ENCODE measurements around the gene CYP39A1.

The CYP39A1 gene

GRCh38 chr6:46556053-46556452 is 96.6 kb downstream of the CYP39A1 start:
- Histone ChIP-seq H3K36me3 (ENCODE audit: insufficient read depth, low read length) (no peaks in the 10 kb centered on the region), H3K4me3 (ENCODE audit: low read depth, low read length, poor library complexity, severe bottlenecking) (no peak overlapping the region), H3K4me1 (ENCODE audit: insufficient read depth, low read length, severe bottlenecking) (peaks cover 28% of the 10 kb centered on the region), H3K79me2 (ENCODE audit: insufficient read depth, low read length) (no peaks in the 10 kb centered on the region), H3K4me2 (ENCODE audit: low read length) (peak overlapping the region; percentile 33; the same call in 1 of the 2 replicates), H3K9me3 (ENCODE audit: low read length) (no peaks in the 10 kb centered on the region), H3K9ac (ENCODE audit: low read length) (no peak overlapping the region), H3K9me2 (ENCODE audit: low read depth, low read length) (no peaks in the 10 kb centered on the region), H4K20me1 (ENCODE audit: insufficient read depth, low read length) (no peaks in the 10 kb centered on the region), H3F3A (ENCODE audit: insufficient read depth, low read length) (no peaks in the 10 kb centered on the region; the same call in 1 of the 2 replicates), H2AFZ (ENCODE audit: low read length) (no peak overlapping the region), H3K27me3 (ENCODE audit: insufficient read depth, low read length) (no peaks in the 10 kb centered on the region), H3K27ac (ENCODE audit: low read depth, low read length, poor library complexity, severe bottlenecking) (peak overlapping the region; percentile 79)
- TF ChIP-seq CTCF (IDR thresholded peaks at IDR 0.05; ENCODE audit: low read length), result no peak
- no peak for TF ChIP-seq EZH2 (IDR thresholded peaks at IDR 0.05; ENCODE audit: borderline replicate concordance, low read length)

GRCh38 chr6:46555129-46555528 is 97.5 kb downstream of the CYP39A1 start:
- Histone ChIP-seq H3K9me2 (ENCODE audit: low read depth, low read length) (no peaks in the 10 kb centered on the region), H3F3A (ENCODE audit: insufficient read depth, low read length) (no peaks in the 10 kb centered on the region; the same call in 1 of the 2 replicates), H3K4me3 (ENCODE audit: low read depth, low read length, poor library complexity, severe bottlenecking) (no peak overlapping the region), H3K9me3 (ENCODE audit: low read length) (no peaks in the 10 kb centered on the region), H3K36me3 (ENCODE audit: insufficient read depth, low read length) (no peaks in the 10 kb centered on the region), H3K9ac (ENCODE audit: low read length) (no peak overlapping the region), H2AFZ (ENCODE audit: low read length) (no peak overlapping the region), H3K27ac (ENCODE audit: low read depth, low read length, poor library complexity, severe bottlenecking) (no peak overlapping the region), H4K20me1 (ENCODE audit: insufficient read depth, low read length) (no peaks in the 10 kb centered on the region), H3K4me1 (ENCODE audit: insufficient read depth, low read length, severe bottlenecking) (peaks cover 28% of the 10 kb centered on the region), H3K4me2 (ENCODE audit: low read length) (no peak overlapping the region), H3K79me2 (ENCODE audit: insufficient read depth, low read length) (no peaks in the 10 kb centered on the region), H3K27me3 (ENCODE audit: insufficient read depth, low read length) (no peaks in the 10 kb centered on the region)
- TF ChIP-seq CTCF (IDR thresholded peaks at IDR 0.05; ENCODE audit: low read length) (no peak), EZH2 (IDR thresholded peaks at IDR 0.05; ENCODE audit: borderline replicate concordance, low read length) (no peak)

GRCh38 chr6:46549155-46549554 is 103.5 kb downstream of the CYP39A1 start:
- H3K27ac ChIP-seq (ENCODE audit: low read depth, low read length, poor library complexity, severe bottlenecking), result no peak overlapping the region
- no peaks in the 10 kb centered on the region for H3K36me3 ChIP-seq (ENCODE audit: insufficient read depth, low read length)
- no peaks in the 10 kb centered on the region for H3K79me2 ChIP-seq (ENCODE audit: insufficient read depth, low read length)
- no peaks in the 10 kb centered on the region for H3F3A ChIP-seq (ENCODE audit: insufficient read depth, low read length)
- H3K4me2 ChIP-seq (ENCODE audit: low read length), result no peak overlapping the region
- no peaks in the 10 kb centered on the region for H4K20me1 ChIP-seq (ENCODE audit: insufficient read depth, low read length)
- H3K9me2 ChIP-seq (ENCODE audit: low read depth, low read length), result no peaks in the 10 kb centered on the region
- no peak for TF ChIP-seq EZH2 (IDR thresholded peaks at IDR 0.05; ENCODE audit: borderline replicate concordance, low read length)
- peaks cover 1% of the 10 kb centered on the region; the same call in 1 of the 2 replicates for H3K9me3 ChIP-seq (ENCODE audit: low read length)
- H3K27me3 ChIP-seq (ENCODE audit: insufficient read depth, low read length), result no peaks in the 10 kb centered on the region
- no peak overlapping the region for H2AFZ ChIP-seq (ENCODE audit: low read length)
- no peak overlapping the region for H3K9ac ChIP-seq (ENCODE audit: low read length)
- no peaks in the 10 kb centered on the region for H3K4me1 ChIP-seq (ENCODE audit: insufficient read depth, low read length, severe bottlenecking)
- H3K4me3 ChIP-seq (ENCODE audit: low read depth, low read length, poor library complexity, severe bottlenecking), result no peak overlapping the region

GRCh38 chr6:46541556-46541955 is 111.1 kb downstream of the CYP39A1 start:
- no peaks in the 10 kb centered on the region for H3K4me1 ChIP-seq (ENCODE audit: insufficient read depth, low read length, severe bottlenecking)
- H3K9ac ChIP-seq (ENCODE audit: low read length), result no peak overlapping the region
- no peaks in the 10 kb centered on the region for H3K79me2 ChIP-seq (ENCODE audit: insufficient read depth, low read length)
- H2AFZ ChIP-seq (ENCODE audit: low read length), result no peak overlapping the region
- no peaks in the 10 kb centered on the region for H3K27me3 ChIP-seq (ENCODE audit: insufficient read depth, low read length)
- peaks cover 2% of the 10 kb centered on the region; the same call in 1 of the 2 replicates for H3K9me3 ChIP-seq (ENCODE audit: low read length)
- H3K9me2 ChIP-seq (ENCODE audit: low read depth, low read length), result no peaks in the 10 kb centered on the region
- no peaks in the 10 kb centered on the region for H4K20me1 ChIP-seq (ENCODE audit: insufficient read depth, low read length)
- no peak overlapping the region for H3K27ac ChIP-seq (ENCODE audit: low read depth, low read length, poor library complexity, severe bottlenecking)
- H3F3A ChIP-seq (ENCODE audit: insufficient read depth, low read length), result no peaks in the 10 kb centered on the region
- H3K36me3 ChIP-seq (ENCODE audit: insufficient read depth, low read length), result no peaks in the 10 kb centered on the region
- no peak overlapping the region for H3K4me2 ChIP-seq (ENCODE audit: low read length)
- H3K4me3 ChIP-seq (ENCODE audit: low read depth, low read length, poor library complexity, severe bottlenecking), result no peak overlapping the region
- TF ChIP-seq EZH2 (IDR thresholded peaks at IDR 0.05; ENCODE audit: borderline replicate concordance, low read length) (no peak), CTCF (IDR thresholded peaks at IDR 0.05; ENCODE audit: low read length) (no peak)

Data from OCI-LY1 (cell line).